Brain microvascular endothelial cell (primary cell): Measurements from ENCODE around the gene SPATA18.

ENCODE experiments used
- DNase-seq: peaks from one replicate; pipeline ENCODE4 v3.0.0-alpha.2; 2020
- H3K27ac ChIP-seq: fragments of 250-450 bp; sonication (Bioruptor Pico); 2 replicates; pipeline ENCODE4 v1.5.1; 2020; ENCODE audit warnings: mild to moderate bottlenecking, moderate library complexity
- H3K27me3 ChIP-seq: fragments of 250-450 bp; sonication (Bioruptor Pico); replicated peaks from 2 replicates; pipeline ENCODE4 v1.5.1; 2020; ENCODE audit warnings: mild to moderate bottlenecking
- H3K36me3 ChIP-seq: fragments of 250-450 bp; sonication (Bioruptor Pico); replicated peaks from 2 replicates; pipeline ENCODE4 v1.5.1; 2020; ENCODE audit warnings: mild to moderate bottlenecking
- H3K4me3 ChIP-seq: 2 replicates; pipeline ENCODE4 v1.5.1; 2011; ENCODE audit warnings: low read depth, mild to moderate bottlenecking, control low read depth, low read length, moderate library complexity
- in situ Hi-C: cut with HindIII; loops from 2 replicates; pipeline ENCODE4 v1.10.0; 2017; ENCODE audit warnings: low sequenced_read_pairs, low pct_ligation_motif_present
- TF ChIP-seq, protein P1 (sequence below): IDR thresholded peaks from 2 replicates; pipeline ENCODE4 v1.5.1; 2011; ENCODE audit warnings: low read depth, mild to moderate bottlenecking, moderate library complexity, low read length, control low read depth, inconsistent platforms; ENCODE audit errors: missing control alignments

Gene SPATA18

DNA sequence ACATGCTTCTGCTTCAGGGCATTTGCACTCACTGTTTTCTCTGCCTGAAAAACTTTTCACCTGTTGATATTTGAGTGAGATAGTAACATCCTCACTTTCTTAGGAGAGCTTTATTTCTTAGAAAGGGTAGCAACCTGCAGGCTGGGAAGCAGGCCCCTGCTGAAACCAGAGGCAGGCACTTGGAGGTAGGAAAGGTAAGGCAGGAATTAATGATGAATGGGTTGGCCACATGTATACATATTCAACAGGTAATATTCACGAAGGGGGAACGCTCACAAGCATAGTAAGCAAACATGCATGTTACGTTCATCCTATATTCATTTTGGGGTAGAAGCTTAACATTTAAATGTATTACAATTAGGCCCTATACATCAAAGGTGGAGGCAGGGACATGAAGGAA lies 3.1 kb downstream of the SPATA18 start:
- DNase-seq = no peak
- Histone ChIP-seq H3K4me3 (no peak overlapping the region), H3K27me3 (peaks cover 1% of the 10 kb centered on the region), H3K27ac (no peak overlapping the region), H3K36me3 (no peaks in the 10 kb centered on the region)
- in situ Hi-C loops = no loop called here
- TF ChIP-seq, protein P1, sequence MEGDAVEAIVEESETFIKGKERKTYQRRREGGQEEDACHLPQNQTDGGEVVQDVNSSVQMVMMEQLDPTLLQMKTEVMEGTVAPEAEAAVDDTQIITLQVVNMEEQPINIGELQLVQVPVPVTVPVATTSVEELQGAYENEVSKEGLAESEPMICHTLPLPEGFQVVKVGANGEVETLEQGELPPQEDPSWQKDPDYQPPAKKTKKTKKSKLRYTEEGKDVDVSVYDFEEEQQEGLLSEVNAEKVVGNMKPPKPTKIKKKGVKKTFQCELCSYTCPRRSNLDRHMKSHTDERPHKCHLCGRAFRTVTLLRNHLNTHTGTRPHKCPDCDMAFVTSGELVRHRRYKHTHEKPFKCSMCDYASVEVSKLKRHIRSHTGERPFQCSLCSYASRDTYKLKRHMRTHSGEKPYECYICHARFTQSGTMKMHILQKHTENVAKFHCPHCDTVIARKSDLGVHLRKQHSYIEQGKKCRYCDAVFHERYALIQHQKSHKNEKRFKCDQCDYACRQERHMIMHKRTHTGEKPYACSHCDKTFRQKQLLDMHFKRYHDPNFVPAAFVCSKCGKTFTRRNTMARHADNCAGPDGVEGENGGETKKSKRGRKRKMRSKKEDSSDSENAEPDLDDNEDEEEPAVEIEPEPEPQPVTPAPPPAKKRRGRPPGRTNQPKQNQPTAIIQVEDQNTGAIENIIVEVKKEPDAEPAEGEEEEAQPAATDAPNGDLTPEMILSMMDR = no peak

DNA sequence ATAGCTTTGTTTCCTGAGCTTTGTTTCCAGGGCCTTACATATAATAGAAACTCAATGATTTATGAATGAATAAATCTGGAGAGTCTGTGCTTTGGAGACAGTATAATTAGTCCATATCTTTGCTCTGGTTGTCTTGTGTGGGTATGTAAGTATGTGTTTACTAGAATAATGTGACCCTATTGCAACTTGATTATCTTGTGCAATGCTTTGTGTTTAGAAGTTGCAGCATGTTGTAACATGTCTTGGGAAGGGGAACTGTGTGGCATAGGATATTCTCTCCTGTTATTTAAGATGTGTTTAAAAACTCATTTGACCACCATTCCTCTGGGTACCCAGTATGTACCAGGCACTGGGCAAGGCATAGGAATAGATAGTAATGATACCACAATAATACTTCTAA lies 6.1 kb downstream of the SPATA18 start:
- no peaks in the 10 kb centered on the region for H3K27me3 ChIP-seq
- no peak for DNase-seq
- no peak overlapping the region for H3K4me3 ChIP-seq
- no peaks in the 10 kb centered on the region for H3K36me3 ChIP-seq
- TF ChIP-seq, protein P1 = no peak
- no peak overlapping the region for H3K27ac ChIP-seq
- in situ Hi-C loops = no loop called here

DNA sequence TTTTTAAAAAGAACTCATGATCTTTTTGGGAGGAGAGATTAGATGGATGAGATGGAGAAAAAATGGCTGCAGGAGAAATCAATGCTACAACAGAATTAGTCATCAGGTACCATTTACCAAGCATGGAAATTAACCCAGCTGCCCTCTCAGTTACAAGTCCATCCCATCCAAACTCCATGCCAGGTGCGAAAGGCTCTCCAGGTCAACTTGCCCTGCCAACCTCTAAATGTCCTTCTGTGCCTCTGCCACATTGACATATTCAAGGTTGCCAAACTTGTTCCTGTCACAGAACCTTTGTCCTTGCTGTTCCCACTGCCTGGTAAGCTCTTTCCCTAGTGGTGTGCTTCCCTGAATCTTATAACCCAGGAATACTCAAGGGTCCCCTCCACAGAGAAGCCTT lies 7.2 kb downstream of the SPATA18 start:
- TF ChIP-seq, protein P1 = no peak
- in situ Hi-C loops = no loop called here

DNA sequence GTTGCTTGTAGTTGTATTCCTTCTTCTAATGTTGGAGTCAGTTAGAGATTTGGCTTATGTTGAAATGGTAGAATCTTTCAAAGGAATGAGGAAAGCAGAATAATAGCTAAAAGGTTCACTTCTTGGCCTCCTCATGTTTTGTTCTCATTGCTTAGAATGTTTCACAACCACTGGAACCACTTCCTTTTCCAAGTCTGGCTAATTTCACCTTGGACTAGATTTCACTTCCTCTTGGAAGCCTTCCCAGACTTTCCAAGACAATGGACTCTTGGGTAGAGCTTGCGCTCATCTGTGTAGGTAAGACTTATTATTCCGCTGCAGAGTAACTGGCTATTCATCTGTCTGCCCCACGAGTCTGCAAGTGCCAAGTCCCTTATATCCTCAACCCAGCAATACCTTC lies 8.3 kb downstream of the SPATA18 start:
- Histone ChIP-seq H3K4me3 (no peak overlapping the region), H3K27ac (no peak overlapping the region), H3K27me3 (no peaks in the 10 kb centered on the region), H3K36me3 (no peaks in the 10 kb centered on the region)
- in situ Hi-C loops = no loop called here
- DNase-seq = no peak
- TF ChIP-seq, protein P1 = no peak

More for the DNA sequence above, 7.2 kb downstream of the SPATA18 start:
- Histone ChIP-seq H3K36me3 (no peaks in the 10 kb centered on the region), H3K27ac (no peak overlapping the region), H3K27me3 (no peaks in the 10 kb centered on the region), H3K4me3 (no peak overlapping the region)
- no peak for DNase-seq

DNA sequence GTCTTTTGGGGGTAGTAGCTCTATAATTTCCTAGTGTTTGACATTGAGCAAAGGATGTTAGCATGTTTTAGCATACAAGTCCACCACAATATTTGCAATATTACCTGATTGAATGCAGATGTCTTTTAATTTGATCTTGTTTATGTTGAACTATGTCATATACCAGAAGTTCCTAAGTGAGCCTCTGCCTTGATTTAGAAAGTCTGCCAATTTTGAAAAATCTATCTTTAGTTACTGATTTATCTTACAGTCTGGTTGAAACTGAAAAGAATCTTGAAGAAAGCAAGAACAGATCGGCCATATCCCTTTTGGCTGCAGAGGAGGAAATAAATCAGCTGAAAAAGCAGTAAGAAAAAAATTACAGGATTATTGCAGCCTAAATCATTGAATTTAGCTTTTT lies 18.5 kb downstream of the SPATA18 start:
- DNase-seq = no peak
- in situ Hi-C loops = no loop called here

More for the DNA sequence above, 18.5 kb downstream of the SPATA18 start:
- H3K27me3 ChIP-seq = no peaks in the 10 kb centered on the region
- no peak overlapping the region for H3K4me3 ChIP-seq
- no peaks in the 10 kb centered on the region for H3K36me3 ChIP-seq
- no peak overlapping the region for H3K27ac ChIP-seq
- TF ChIP-seq, protein P1 = no peak
